Tibial nerve (tissue), 3 donors: ENCODE data around the gene LHX2.

Source experiments
- CTCF ChIP-seq, 5 experiments: fragments of 200-600 bp in 3 of 5; fragments of 450-650 bp in 2 of 5; sonication (generic) in 3 of 5; IDR thresholded peaks; one replicate each; pipeline ENCODE4 v1.5.1; 2016 to 2019; ENCODE audit warnings: antibody characterized with exemption in 5 of 5, mild to moderate bottlenecking in 3 of 5, moderate library complexity in 2 of 5
- POLR2A ChIP-seq, 2 donors: fragments of 450-650 bp; IDR thresholded peaks; one replicate each; pipeline ENCODE4 v1.6.1; 2017; ENCODE audit warnings: antibody characterized with exemption in 2 of 2, mild to moderate bottlenecking in 2 of 2, moderate library complexity in 2 of 2

- TF ChIP-seq POLR2A (IDR thresholded peaks at IDR 0.05) (no peak), CTCF (IDR thresholded peaks at IDR 0.05) (no peak)
Measured at GRCh38 chr9:124032247-124032646, 20.7 kb downstream of the LHX2 start.
